Vagina (tissue), 2 donors: ENCODE results near the gene SPNS3.

Experiments used
- CTCF ChIP-seq, 3 experiments: fragments of 450-650 bp in 2 of 3; fragments of 200-600 bp in 1 of 3; sonication (generic) in 1 of 3; IDR thresholded peaks; one replicate each; pipeline ENCODE4 v1.5.1; 2017 to 2019; ENCODE audit warnings: antibody characterized with exemption in 3 of 3, mild to moderate bottlenecking in 2 of 3, moderate library complexity in 2 of 3
- POLR2A ChIP-seq, 2 donors: fragments of 450-650 bp; IDR thresholded peaks; one replicate each; pipeline ENCODE4 v1.6.1; 2017; ENCODE audit warnings: antibody characterized with exemption in 2 of 2, mild to moderate bottlenecking in 2 of 2, moderate library complexity in 2 of 2

DNA sequence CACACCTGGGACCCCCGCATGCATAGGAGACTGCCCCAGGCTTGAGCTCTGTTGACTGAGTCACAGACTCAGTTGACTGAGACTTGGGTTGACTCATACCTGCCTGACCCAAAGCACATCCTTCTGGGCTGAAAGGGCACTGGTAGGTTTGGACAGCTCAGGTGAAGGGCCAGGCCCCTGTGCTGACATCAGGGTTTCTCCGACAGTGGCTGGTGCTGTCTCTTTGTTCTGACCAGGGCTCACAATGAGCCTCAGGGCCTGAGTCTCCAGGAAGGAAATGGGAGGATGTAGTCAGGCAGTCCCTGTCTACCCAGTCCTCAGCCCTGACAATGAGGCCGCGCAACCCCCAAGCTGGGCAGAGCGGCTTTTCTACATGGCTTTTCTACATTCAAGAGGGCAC, 71.4 kb downstream of the SPNS3 start:
- TF ChIP-seq CTCF (IDR thresholded peaks at IDR 0.05) (no peak), POLR2A (IDR thresholded peaks at IDR 0.05) (no peak)
